NB4 (cell line): Measurements from ENCODE around the gene STOX2.

Source experiments
- TF ChIP-seq, protein P1 (sequence below): IDR thresholded peaks from one replicate; pipeline ENCODE4 v1.5.1; 2012; ENCODE audit warnings: low read depth, low read length
- TF ChIP-seq, protein P2 (sequence below): IDR thresholded peaks from 2 replicates; pipeline ENCODE4 v1.6.1; 2011; ENCODE audit warnings: low read depth, low read length

DNA sequence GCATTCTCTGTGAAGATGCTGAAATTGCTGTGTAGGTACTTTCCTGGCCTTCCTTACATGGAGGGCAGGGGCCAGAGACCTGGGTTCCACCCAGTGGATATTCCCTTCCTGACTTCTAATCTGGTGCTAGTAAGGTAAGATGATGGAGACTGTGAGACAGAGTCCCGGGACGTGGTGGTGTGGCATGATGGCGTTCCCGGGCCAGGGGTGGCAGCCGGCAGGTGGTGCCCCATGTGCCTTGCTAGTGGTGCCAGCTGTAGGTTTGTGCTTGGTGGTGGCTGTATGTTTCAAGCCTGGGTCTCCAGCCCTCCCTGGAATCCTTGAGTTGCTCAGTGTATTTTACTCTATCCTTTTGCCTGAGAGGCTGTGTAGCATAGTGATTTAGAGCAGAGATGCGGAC lies 10.9 kb downstream of the STOX2 start:
- TF ChIP-seq, protein P1, sequence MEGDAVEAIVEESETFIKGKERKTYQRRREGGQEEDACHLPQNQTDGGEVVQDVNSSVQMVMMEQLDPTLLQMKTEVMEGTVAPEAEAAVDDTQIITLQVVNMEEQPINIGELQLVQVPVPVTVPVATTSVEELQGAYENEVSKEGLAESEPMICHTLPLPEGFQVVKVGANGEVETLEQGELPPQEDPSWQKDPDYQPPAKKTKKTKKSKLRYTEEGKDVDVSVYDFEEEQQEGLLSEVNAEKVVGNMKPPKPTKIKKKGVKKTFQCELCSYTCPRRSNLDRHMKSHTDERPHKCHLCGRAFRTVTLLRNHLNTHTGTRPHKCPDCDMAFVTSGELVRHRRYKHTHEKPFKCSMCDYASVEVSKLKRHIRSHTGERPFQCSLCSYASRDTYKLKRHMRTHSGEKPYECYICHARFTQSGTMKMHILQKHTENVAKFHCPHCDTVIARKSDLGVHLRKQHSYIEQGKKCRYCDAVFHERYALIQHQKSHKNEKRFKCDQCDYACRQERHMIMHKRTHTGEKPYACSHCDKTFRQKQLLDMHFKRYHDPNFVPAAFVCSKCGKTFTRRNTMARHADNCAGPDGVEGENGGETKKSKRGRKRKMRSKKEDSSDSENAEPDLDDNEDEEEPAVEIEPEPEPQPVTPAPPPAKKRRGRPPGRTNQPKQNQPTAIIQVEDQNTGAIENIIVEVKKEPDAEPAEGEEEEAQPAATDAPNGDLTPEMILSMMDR = no peak
- TF ChIP-seq, protein P2, sequence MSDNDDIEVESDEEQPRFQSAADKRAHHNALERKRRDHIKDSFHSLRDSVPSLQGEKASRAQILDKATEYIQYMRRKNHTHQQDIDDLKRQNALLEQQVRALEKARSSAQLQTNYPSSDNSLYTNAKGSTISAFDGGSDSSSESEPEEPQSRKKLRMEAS = no peak
